HuH-7.5 (cell line): ENCODE measurements around the gene ETV4.

ENCODE experiments used
- DNase-seq: peaks from one replicate; pipeline ENCODE4 v3.0.0; 2011; ENCODE audit warnings: low spot score

Gene ETV4

GRCh38 chr17:43572368-43572980 is 26.3 kb upstream of the ETV4 start:
- DNase-seq = no peak

GRCh38 chr17:43570518-43570928 is 24.4 kb upstream of the ETV4 start:
- no peak for DNase-seq

DNA sequence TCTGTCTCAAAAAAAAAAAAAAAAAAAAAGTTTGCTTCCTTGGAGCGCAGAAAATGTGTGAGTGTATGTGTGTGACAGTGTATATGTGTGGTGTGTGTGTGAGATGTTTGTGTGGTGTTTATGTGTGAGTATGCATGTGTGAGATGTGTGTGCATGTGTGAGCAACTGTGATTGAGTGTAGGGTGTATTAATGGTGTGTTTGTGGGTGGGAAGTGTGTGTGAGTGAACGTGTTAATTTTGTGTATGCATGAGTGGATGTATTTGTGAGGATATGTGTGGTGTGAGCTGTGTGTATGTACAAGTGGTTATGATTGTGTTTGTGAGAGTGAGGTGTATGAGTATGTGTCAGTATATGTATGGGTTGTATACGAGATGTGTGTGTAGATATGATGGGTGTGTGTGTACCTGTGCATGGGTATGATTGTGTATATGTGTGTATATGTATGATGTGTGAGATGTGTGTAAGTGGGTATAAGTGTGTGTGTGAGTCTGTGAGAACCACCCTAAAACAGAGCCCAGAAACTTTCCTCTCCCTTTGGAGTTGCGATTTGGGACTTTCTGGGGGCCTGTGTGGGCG is 22.5 kb upstream of the ETV4 start:
- no peak for DNase-seq

- no peak for DNase-seq
Observed at GRCh38 chr17:43563600-43564594, 17.8 kb upstream of the ETV4 start.

GRCh38 chr17:43562679-43563599 is 16.8 kb upstream of the ETV4 start:
- no peak for DNase-seq

- DNase-seq = no peak
Observed at GRCh38 chr17:43560461-43561427, 14.6 kb upstream of the ETV4 start.

GRCh38 chr17:43559161-43559816 is 13.1 kb upstream of the ETV4 start:
- DNase-seq = no peak

DNA sequence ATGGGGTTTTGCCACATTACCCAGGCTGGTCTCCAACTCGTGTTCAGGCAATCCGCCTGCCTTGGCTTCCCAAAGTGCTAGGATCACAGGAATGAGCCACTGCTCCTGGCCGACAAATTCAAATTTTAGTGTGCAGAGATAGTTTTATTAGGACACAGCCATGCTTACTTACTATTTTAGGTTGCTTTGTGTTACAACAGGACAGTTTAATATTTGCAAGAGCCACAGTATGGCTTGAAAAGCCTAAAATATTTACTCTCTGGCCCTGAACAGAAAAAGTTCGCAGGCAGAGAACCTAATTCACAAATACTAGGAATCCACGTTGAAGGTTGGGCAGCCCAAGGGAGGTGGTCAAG is 12.6 kb upstream of the ETV4 start:
- DNase-seq = no peak

- no peak for DNase-seq
Observed at GRCh38 chr17:43556292-43556691, 10.2 kb upstream of the ETV4 start.

DNA sequence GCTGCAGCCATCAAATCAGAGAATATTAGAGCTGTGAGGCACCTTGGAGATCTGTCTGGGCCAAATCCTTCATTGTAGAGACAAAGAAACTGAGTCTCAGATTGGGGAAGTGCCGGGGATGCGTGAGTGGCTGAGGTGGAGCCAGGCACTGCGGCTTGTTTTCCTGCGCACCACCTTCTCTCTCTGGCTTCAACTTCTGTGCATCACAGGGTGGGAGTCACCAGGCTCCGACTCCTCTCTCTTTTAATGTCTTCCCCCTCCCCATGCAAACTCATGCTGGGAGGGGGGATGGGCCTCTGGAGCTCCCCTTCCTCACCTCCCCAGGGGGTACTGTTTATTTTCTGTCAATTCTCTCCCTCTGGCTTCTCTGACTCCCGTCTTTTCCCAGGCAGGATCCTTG is 8.7 kb upstream of the ETV4 start:
- DNase-seq = no peak

DNA sequence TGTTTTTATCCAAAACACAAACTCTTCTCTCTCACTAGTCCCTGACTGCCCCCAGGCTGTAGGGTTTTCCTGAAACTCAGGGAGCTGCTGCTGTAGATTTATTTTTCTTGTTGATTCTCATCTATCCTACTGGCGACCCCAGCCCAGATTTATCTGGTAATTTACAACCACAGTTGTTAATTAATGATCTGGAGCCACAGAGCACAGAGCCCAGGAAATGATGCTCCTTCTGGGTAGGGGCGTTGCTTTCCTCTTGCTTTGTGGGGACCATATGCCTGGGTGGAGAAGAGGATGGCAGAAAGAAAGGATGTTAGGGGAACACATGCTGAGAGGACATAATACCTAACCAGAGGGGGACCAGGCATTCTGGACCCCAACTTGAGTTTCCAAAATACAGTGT is 7.4 kb upstream of the ETV4 start:
- no peak for DNase-seq

DNA sequence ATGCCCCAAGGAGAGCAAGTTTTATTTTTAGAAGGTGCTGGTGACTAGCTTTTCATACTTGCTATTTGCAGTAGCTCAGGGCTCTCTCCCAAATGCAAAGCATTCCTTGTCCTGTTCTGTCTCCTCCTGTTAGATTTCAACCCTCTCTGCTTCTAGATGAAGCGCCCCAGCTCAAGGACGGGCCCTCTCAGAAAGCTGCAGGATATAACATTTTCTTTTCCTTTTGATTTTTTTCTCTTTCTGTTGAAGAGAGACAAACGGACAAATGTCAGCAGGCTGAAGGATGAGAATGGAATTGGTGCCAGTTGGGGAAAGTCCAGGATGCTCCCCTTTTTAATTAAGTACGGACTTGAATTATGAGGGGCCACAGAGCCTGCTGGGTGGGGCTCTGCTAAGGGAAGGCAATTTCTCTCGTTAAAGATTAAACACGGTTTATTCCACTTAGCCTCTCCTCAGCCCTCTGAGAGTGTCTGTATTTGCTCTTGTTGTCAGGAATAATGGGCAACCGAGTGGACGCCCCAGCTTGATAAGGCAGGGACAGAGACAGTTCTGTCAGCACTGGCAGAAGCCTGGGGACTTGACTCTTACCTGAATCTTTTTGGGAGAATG is 6.2 kb upstream of the ETV4 start:
- peak; percentile 70 for DNase-seq

- no peak for DNase-seq
Observed at GRCh38 chr17:43550754-43551153, 4.6 kb upstream of the ETV4 start.

- no peak for DNase-seq
Observed at GRCh38 chr17:43549496-43549895, 3.4 kb upstream of the ETV4 start.

GRCh38 chr17:43548689-43549379 is 2.7 kb upstream of the ETV4 start:
- DNase-seq = no peak

- DNase-seq = no peak
Observed at GRCh38 chr17:43547659-43548256, 1.6 kb upstream of the ETV4 start.

DNA sequence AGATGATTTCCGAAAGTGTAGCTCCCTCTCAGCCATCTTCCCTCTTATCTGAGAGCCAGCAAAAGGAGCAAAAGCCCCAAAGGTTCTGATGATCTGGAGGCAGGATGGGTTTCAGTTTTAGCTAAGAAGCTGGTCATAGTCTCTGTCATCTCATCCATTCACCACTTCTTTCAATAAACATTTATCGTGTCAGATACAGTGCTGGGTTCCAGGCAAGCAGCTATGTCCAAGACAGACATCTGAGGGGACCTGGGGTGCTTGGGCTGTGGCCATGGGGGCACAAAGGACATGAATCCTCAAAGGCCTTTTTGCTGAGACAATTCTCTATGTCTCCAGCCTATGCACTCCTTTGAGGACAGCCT is 1.0 kb upstream of the ETV4 start:
- no peak for DNase-seq

DNA sequence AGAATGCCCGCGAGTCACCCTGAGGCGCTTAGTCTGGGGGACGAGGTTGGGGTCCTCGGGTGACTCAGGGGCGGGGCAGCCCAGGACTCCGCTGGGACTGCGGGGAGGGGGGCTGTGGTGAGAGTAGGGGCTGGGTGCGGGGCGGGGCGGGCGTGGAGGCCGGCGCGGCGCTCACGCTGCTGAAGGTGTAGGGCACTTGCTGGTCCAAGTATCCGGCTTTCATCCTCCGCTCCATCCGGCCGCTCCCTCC is 832 bp downstream of the ETV4 start:
- DNase-seq = no peak
